HG02623 (cell line): ENCODE data around the gene HYAL2.
A peak's percentile ranks its signal among the peaks of the same experiment; 100 is the strongest.
"Not testable (repeated sequence)": the region's sequence is repeated elsewhere in the genome, so short reads cannot be mapped to it uniquely, and the experiment has no call there.

Experiments used
- ATAC-seq: cut with Tn5 transposase; IDR thresholded peaks from one replicate; pipeline ENCODE4 v1.9.1; 2021; ENCODE audit warnings: moderate library complexity; ENCODE audit not compliant: unreplicated experiment

The HYAL2 gene

GRCh38 chr3:50314816-50315215 lies 7.7 kb downstream of the HYAL2 start:
- no peak for ATAC-seq

GRCh38 chr3:50314342-50314741 lies 8.2 kb downstream of the HYAL2 start:
- ATAC-seq = no peak

- not testable (repeated sequence) for ATAC-seq
Observed at GRCh38 chr3:50312041-50312440, 10.5 kb downstream of the HYAL2 start.

DNA sequence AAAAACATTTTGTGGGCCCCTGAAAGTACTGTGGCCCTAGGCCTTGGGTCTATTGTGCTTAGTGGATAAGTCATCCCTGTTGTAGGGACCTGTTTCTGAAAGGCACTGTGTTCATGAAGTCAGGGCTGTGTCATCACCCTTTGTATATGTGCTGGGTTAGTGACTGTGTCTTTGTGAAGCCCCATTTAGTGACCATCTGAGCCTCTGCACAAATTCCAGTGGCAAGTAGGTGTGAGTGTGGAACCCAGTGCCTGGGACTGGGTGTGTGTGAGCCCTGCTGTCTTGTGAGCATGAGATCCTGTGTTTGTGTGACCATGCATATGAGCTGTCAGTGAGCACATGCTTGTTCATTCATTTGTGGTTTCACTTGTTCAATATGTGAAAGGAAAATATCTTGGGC lies 17.9 kb downstream of the HYAL2 start:
- ATAC-seq = no peak

- no peak for ATAC-seq
Observed at GRCh38 chr3:50303013-50303815, 19.3 kb downstream of the HYAL2 start, which contains the start of gene HYAL1. TSS of gene HYAL1 (minus strand) at chr3:50303574. CDS start at chr3:50302956, 618 bp downstream.

DNA sequence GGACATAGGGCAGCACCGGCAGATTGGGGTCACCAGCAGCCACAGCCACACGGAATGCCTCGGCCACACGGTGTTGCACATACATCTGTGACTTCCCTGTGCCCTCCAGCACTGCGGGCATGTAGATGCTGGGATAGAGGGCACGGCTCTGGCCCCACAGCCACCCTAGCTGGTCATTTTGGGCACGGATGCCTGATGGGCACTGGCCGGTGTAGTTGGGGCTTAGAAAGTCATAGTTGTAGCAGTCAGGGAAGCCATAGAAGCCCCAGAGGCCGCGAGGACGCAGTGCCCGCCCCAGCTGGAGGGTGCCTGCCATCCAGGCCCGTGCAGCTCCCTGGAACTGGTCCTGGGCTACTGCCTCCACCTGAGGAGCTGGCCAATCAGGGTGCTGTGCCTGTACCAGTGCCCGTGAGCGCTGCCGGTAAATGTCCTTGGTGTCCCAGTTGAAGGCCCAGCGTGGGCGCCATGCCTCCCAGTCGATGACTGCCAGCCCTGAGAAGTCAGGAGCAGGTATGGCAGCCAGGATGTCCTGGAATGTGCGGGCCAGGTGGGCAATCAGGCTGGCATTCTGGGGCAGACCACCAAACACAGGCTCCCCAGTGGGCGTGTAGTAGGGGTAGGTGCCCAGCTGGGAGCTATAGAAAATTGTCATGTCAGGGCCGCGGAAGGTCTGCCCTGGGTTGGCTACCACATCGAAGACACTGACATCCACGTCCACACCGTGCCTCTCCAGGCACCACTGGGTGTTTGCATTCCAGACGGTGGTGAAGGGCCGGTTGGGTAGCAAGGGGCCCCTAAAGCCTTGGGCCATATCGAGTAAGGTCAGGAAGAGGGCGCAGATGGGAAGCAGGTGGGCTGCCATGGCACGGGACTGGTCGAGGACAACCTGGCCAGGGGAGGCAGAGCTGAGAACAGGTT lies 20.2 kb downstream of the HYAL2 start:
- no peak for ATAC-seq

DNA sequence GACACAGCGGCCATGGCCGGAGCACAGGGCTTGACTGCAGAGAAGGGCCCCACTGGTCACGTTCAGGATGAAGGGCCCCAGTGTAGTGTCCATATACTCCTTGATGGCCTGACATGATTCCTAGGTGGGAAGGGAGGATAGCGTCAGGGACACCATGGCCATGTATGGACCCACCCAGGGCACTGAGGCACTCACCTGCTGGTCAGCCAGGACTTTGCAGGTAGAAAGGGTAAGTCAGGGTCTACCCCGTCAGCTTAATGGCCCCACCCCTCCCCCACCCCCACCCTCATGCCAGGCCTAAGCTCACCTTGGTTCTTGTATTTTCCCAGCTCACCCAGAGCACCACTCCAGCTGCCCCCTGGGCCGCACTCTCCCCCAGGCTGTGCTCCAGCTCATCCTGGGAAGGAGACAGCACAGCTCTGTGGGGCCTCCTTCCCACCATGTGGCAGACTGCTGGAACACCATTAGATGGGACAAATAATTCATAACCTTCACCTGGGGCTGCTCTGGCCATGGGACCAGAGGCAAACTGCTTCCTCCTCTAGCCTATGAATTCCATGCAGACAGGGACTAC lies 21.8 kb downstream of the HYAL2 start:
- ATAC-seq = no peak

GRCh38 chr3:50299929-50300680 lies 22.4 kb downstream of the HYAL2 start:
- no peak for ATAC-seq

GRCh38 chr3:50299638-50299928 lies 23.0 kb downstream of the HYAL2 start:
- ATAC-seq = no peak

GRCh38 chr3:50298836-50299637 lies 23.5 kb downstream of the HYAL2 start, which contains the start of the genes HYAL3 and NAA80:
TSS of gene HYAL3 (minus strand) at chr3:50299405. CDS start at chr3:50295602, 3,803 bp downstream.
TSS of gene NAA80 (minus strand) at chr3:50299405. CDS start at chr3:50297463, 1,942 bp downstream.
- peak; percentile 80 for ATAC-seq

DNA sequence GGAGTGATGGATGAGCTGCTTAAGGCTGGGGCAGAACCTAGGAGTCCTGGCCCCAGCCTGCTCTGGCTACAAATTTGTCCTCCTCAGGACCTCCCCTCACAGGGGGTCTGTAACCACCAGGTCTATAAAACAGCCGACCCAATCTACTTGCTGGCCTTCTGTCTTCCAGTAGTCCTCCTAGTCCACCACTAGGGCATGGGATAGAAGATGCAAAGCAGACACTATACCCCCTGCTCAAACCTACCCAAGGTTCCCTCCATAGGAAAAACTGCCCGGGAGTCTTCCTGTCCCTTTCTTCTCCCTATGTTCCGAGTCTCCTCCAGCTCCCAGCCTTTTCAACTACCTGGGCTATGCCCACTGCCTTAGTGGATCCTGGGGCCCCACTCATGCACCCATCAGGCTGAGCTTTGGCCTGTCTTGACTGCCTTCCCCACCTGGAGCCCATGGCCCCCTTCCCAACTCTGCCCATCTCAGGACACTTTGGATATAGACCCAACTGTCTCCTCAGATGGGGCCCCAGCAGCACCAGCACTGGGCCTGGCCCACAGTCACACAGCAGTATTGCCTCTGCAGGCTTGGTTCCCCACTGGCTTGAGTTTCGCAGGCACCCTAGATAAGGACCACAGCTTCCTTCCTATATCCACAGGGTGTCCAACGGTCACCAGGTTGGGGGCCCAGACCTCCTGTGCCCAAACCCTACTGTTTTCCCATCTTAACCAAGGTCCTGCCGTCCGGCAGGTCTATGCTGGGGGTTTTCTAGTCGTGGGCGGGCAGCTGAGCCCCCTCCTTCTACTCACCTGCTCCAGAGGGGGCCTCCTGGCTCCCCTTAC lies 24.4 kb downstream of the HYAL2 start:
- ATAC-seq = no peak

DNA sequence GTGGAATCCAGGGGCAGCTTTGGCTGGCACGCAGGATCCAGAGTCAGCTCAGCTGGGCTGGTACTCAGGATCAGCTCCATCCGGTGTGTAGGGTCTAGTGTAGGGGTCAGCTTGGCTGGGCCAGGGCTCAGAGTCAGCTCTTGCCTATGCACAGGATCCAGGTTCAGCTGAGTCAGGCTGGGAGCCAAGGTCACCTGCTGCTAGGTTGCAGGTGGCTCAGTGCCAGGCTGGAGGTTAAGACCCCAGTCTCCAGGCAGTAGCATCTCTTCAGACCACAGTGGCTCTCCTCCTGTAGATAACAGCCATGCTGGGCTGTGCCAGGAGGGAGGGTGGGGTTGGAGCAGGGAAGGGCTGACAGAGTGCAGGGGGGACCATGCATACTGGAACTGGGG lies 25.2 kb downstream of the HYAL2 start:
- no peak for ATAC-seq

GRCh38 chr3:50296721-50297383 lies 25.7 kb downstream of the HYAL2 start:
- no peak for ATAC-seq

- no peak for ATAC-seq
Observed at GRCh38 chr3:50295553-50296431, 26.8 kb downstream of the HYAL2 start.

- no peak for ATAC-seq
Observed at GRCh38 chr3:50294492-50295403, 27.8 kb downstream of the HYAL2 start.

- no peak for ATAC-seq
Observed at GRCh38 chr3:50294089-50294488, 28.5 kb downstream of the HYAL2 start.
